Measurements from ENCODE around the gene CCDC85B. TPM values are rescaled to one million over a fixed set of nuclear protein-coding genes. Genes with fewer than 3 reads are reported as not detected.
A peak's percentile ranks its signal among the peaks of the same experiment; 100 is the strongest.

The CCDC85B gene
- total and polyA plus RNA-seq, 9 donors = 14.2 to 23.9 (median 21.8) TPM

DNA sequence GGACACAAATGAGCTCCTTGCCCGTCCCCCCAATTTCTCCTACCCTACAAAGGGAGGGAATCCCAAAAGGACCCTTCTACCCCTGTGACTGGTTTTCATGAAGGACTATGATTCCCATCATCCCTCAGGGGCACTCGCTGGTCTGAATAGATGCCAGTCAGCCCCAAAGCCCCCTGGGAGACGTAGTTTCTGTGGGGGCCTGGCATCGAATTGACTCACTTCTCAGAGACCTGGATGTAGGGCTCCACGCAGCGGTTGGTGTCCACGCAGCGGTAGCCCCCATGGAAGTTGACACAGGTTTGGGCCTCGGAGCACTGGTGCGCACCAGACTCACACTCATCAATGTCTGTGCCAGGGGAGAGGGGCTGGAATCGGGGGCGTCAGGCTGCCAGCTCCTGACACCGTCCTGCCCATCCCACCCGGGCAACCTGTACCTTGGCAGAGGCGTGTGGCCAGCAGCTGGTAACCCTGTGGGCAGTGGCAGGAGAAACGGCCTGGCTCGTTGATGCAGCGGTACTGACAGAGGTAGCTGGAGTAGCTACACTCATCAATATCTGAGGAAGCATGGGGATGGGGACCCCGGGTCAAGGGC is 22.3 kb upstream of the CCDC85B start:
- 73% methylated on average over 13 of the region's 19 CpGs for WGBS (ENCODE audit: insufficient coverage)
- Histone ChIP-seq H3K36me3 (ENCODE audit: control insufficient read depth, insufficient read depth, low read length) (peaks cover 81% of the 10 kb centered on the region), H3K4me1 (ENCODE audit: control insufficient read depth, insufficient read depth, low read length) (peaks cover 26% of the 10 kb centered on the region), H3K9me3 (replicated peaks; ENCODE audit: control insufficient read depth, low read depth, low read length) (no peaks in the 10 kb centered on the region), H3K4me3 (ENCODE audit: low read length) (no peak overlapping the region), H3K27me3 (ENCODE audit: control insufficient read depth, insufficient read depth, low read length) (no peaks in the 10 kb centered on the region), H3K27ac (ENCODE audit: low read length) (no peak overlapping the region)
- DNase-seq = no peak

GRCh38 chr11:65868907-65869306 is 21.6 kb upstream of the CCDC85B start:
- Histone ChIP-seq H3K9me3 (replicated peaks; ENCODE audit: control insufficient read depth, low read depth, low read length) (no peaks in the 10 kb centered on the region), H3K4me3 (ENCODE audit: low read length) (no peak overlapping the region), H3K27me3 (ENCODE audit: control insufficient read depth, insufficient read depth, low read length) (no peaks in the 10 kb centered on the region), H3K4me1 (ENCODE audit: control insufficient read depth, insufficient read depth, low read length) (peaks cover 31% of the 10 kb centered on the region), H3K36me3 (ENCODE audit: control insufficient read depth, insufficient read depth, low read length) (peaks cover 74% of the 10 kb centered on the region), H3K27ac (ENCODE audit: low read length) (no peak overlapping the region)
- no CpG with 5 or more reads among the region's 3 CpGs for WGBS (ENCODE audit: insufficient coverage)
- no peak for DNase-seq

GRCh38 chr11:65869643-65870306 is 20.7 kb upstream of the CCDC85B start:
- no peak for DNase-seq
- Histone ChIP-seq H3K27me3 (ENCODE audit: control insufficient read depth, insufficient read depth, low read length) (no peaks in the 10 kb centered on the region), H3K4me3 (ENCODE audit: low read length) (no peak overlapping the region), H3K9me3 (replicated peaks; ENCODE audit: control insufficient read depth, low read depth, low read length) (no peaks in the 10 kb centered on the region), H3K4me1 (ENCODE audit: control insufficient read depth, insufficient read depth, low read length) (peaks cover 33% of the 10 kb centered on the region), H3K36me3 (ENCODE audit: control insufficient read depth, insufficient read depth, low read length) (peaks cover 65% of the 10 kb centered on the region), H3K27ac (ENCODE audit: low read length) (no peak overlapping the region)
- WGBS (ENCODE audit: insufficient coverage) = 79% methylated on average over 14 of the region's 24 CpGs

GRCh38 chr11:65870307-65870658 is 20.2 kb upstream of the CCDC85B start:
- peaks cover 33% of the 10 kb centered on the region for H3K4me1 ChIP-seq (ENCODE audit: control insufficient read depth, insufficient read depth, low read length)
- H3K9me3 ChIP-seq (replicated peaks; ENCODE audit: control insufficient read depth, low read depth, low read length) = no peaks in the 10 kb centered on the region
- H3K27ac ChIP-seq (ENCODE audit: low read length) = peak overlapping the region; percentile 13
- no peak overlapping the region for H3K4me3 ChIP-seq (ENCODE audit: low read length)
- DNase-seq = no peak
- peaks cover 60% of the 10 kb centered on the region for H3K36me3 ChIP-seq (ENCODE audit: control insufficient read depth, insufficient read depth, low read length)
- WGBS (ENCODE audit: insufficient coverage) = 82% methylated on average over 8 of the region's 11 CpGs
- no peaks in the 10 kb centered on the region for H3K27me3 ChIP-seq (ENCODE audit: control insufficient read depth, insufficient read depth, low read length)

DNA sequence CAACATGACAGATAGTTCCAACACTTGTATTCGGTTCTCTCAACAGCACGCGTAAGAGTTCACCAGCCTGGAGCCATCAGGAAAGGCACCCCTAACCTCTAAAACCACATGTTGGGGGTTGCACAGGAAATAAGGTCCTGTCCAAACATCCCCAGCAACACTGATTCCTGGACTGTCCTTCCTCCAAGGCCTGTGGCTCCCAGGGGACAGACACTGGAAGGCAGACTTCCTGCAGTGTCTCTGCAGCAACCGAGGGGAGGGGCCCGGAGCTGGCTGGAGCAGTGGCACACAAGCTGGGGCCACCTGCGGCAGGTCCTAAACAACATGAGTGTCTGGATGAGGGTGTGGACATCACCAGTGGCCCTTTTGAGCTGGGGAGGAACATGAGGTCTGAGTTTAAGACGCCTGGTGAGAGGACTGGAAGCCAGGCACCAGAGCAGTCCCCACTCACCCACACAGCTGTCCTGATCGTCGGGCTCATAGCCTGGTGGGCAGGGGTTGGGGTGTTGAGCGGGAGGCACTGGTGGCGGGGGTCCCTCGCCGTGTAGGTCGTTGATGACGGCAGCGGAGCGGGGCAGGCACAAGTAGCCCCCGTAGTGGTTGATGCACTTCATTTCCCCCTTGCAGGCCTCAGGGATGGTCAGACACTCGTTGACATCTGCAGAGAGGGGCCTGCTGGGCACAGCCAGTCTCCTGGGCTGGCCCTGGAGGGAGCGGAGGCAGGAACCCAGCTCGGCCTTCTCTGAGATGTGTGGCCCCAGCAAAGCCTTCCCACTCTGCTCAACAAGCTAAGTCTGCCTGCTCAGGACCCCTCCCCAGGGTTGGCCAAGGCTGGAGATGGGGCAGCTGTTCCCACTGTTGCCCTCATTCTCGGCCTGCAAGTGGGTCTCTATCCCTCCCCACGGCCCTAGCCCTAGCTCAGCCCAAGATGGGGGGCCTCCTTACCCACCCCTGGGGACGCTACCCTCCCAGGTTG is 19.5 kb upstream of the CCDC85B start:
- peak; percentile 61 for DNase-seq
- H3K4me3 ChIP-seq (ENCODE audit: low read length) = peak overlapping the region; percentile 68

DNA sequence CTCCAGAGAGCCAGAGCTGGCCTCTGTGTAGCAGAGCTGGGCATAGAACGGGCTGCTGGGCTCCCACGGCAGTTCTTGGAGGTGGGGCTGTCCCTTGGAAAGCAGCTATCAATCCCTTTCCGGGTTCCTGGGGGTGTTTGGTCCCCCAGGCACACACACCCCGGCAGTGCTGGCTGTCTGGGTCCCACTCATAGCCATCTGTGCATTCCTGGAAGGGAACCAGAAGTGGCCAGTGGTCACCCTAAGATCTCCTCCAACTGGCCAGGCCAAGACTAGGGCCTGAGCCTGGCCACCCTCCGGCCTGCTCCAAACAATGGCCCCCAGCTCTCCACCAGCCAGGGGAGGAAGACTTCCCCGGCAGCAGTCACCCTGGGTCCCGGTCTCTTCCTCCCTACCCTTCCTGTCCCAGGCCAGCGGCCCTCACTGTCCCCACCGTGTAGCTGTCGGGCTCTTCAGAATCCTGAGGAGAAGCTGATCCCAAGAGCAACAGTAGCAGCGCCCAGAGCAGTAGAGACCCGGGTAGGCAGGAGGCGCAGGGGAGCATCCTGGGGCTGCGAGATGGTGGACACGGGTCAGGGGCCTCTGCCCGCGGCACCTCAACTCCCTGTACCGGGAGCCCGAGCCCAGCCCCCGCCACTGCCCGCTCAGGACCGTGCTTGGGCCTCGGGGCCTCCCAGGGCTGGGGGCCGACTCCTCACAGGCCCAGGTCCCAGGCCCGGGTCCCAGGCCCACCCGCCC is 18.5 kb upstream of the CCDC85B start:
- 8% methylated on average over 18 of the region's 26 CpGs for WGBS (ENCODE audit: insufficient coverage)
- DNase-seq = no peak
- Histone ChIP-seq H3K4me1 (ENCODE audit: control insufficient read depth, insufficient read depth, low read length) (peaks cover 33% of the 10 kb centered on the region), H3K27ac (ENCODE audit: low read length) (peak overlapping the region; percentile 85), H3K9me3 (replicated peaks; ENCODE audit: control insufficient read depth, low read depth, low read length) (no peaks in the 10 kb centered on the region), H3K27me3 (ENCODE audit: control insufficient read depth, insufficient read depth, low read length) (no peaks in the 10 kb centered on the region), H3K4me3 (ENCODE audit: low read length) (peak overlapping the region; percentile 68), H3K36me3 (ENCODE audit: control insufficient read depth, insufficient read depth, low read length) (peaks cover 43% of the 10 kb centered on the region)

More for the DNA sequence above, 19.5 kb upstream of the CCDC85B start:
- Histone ChIP-seq H3K9me3 (replicated peaks; ENCODE audit: control insufficient read depth, low read depth, low read length) (no peaks in the 10 kb centered on the region), H3K27ac (ENCODE audit: low read length) (peak overlapping the region; percentile 85), H3K4me1 (ENCODE audit: control insufficient read depth, insufficient read depth, low read length) (peaks cover 33% of the 10 kb centered on the region), H3K36me3 (ENCODE audit: control insufficient read depth, insufficient read depth, low read length) (peaks cover 53% of the 10 kb centered on the region), H3K27me3 (ENCODE audit: control insufficient read depth, insufficient read depth, low read length) (no peaks in the 10 kb centered on the region)
- 60% methylated on average over 17 of the region's 24 CpGs for WGBS (ENCODE audit: insufficient coverage)

GRCh38 chr11:65872586-65873317 is 17.7 kb upstream of the CCDC85B start, which contains the start of gene EFEMP2:
Gene EFEMP2 (minus strand): TSS chr11:65872800. CDS start chr11:65872354, 446 bp downstream.
- Histone ChIP-seq H3K4me3 (ENCODE audit: low read length) (peak within 1 kb of the TSS; percentile 68), H3K36me3 (ENCODE audit: control insufficient read depth, insufficient read depth, low read length) (peaks cover 36% of the 10 kb centered on the region), H3K9me3 (replicated peaks; ENCODE audit: control insufficient read depth, low read depth, low read length) (no peaks in the 10 kb centered on the region), H3K27ac (ENCODE audit: low read length) (peak within 1 kb of the TSS; percentile 93), H3K27me3 (ENCODE audit: control insufficient read depth, insufficient read depth, low read length) (no peaks in the 10 kb centered on the region), H3K4me1 (ENCODE audit: control insufficient read depth, insufficient read depth, low read length) (peaks cover 33% of the 10 kb centered on the region)
- WGBS (ENCODE audit: insufficient coverage) = 0% methylated on average over 40 of the region's 69 CpGs
- DNase-seq = peak; percentile 88

DNA sequence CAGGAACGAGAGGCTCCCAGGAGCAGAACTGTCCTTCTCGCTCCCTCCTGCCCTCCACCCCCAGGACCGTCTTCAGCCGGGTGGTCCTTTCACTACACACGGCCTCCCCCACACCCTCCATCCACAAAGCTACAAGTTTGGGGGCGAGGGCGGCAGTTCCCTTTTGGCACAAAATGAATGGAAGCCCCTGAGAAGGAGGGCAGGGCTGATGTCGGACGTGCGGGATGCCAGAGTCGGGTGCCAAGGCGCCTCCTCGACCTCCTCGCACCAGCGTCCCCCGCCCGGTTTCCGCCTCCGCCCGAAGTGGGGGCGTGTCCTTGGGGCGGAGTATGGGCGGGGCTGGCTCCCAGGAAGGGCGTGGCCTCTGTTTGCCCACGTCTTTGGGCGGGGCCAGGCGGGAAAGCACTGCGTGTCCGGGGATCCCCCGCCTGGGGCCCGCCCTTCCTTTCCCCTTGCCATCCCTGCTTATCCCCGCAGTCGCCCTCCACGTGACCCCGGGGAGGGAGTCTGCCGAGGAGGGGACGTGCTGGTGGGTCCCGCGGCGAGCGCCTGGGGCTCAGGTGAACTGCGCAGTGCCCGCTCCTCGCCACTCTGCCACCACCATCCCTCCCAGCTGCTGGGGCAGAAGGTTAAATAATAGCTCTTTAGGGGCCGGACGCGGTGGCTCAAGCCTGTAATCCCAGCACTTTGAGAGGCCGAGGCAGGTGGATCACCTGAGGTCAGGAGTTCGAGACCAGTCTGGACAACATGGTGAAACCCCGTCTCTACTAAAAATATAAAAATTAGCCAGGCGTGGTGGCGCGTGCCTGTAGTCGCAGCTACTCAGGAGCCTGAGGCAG is 16.9 kb upstream of the CCDC85B start:
- Histone ChIP-seq H3K4me3 (ENCODE audit: low read length) (peak overlapping the region; percentile 60), H3K27ac (ENCODE audit: low read length) (peak overlapping the region; percentile 93), H3K9me3 (replicated peaks; ENCODE audit: control insufficient read depth, low read depth, low read length) (no peaks in the 10 kb centered on the region), H3K27me3 (ENCODE audit: control insufficient read depth, insufficient read depth, low read length) (no peaks in the 10 kb centered on the region), H3K36me3 (ENCODE audit: control insufficient read depth, insufficient read depth, low read length) (peaks cover 28% of the 10 kb centered on the region), H3K4me1 (ENCODE audit: control insufficient read depth, insufficient read depth, low read length) (peaks cover 33% of the 10 kb centered on the region)
- WGBS (ENCODE audit: insufficient coverage) = under 1% methylated on average over 34 of the region's 54 CpGs
- peak; percentile 96 for DNase-seq

All from muscle of leg (tissue), 11 donors.